ENCODE results near the gene C1orf167.

GRCh38 chr1:11728126-11728806 is 33.7 kb upstream of the C1orf167 start:
- TF ChIP-seq CTCF (IDR thresholded peaks at IDR 0.05) (no peak), POLR2A (IDR thresholded peaks at IDR 0.05) (no peak)
